CD4-positive, alpha-beta T cell (primary cell): ENCODE measurements around the gene TMEFF1. TPM values are rescaled to one million over a fixed set of nuclear protein-coding genes. Genes with fewer than 3 reads are reported as not detected.

Experiments used
- ATAC-seq: fragments of 200-7000 bp; cut with Tn5 transposase; one replicate; pipeline ENCODE4 v1.10.0; 2022; ENCODE audit warnings: mild to moderate bottlenecking; ENCODE audit not compliant: poor library complexity
- CTCF ChIA-PET: fragments of 350-600 bp; sonication (Branson Sonifier 250); formaldehyde crosslinking; loops from one replicate; lab custom pipeline; 2021; ENCODE audit warnings: antibody characterized with exemption, inconsistent platforms; lab: Charles Lee
- POLR2A ChIA-PET: fragments of 350-600 bp; sonication (Branson Sonifier 250); formaldehyde crosslinking; loops from one replicate; lab custom pipeline; 2021; ENCODE audit warnings: antibody characterized with exemption, inconsistent platforms; lab: Charles Lee
- DNase-seq, 14 experiments: peaks; one replicate each; pipeline ENCODE4 v3.0.0-alpha.2; 2013 to 2020; ENCODE audit warnings: mixed read lengths in 2 of 14
- H3K27ac ChIP-seq, 2 donors: one replicate each; pipeline versions ENCODE4 v1.5.1 to v1.7.0; 2013; ENCODE audit warnings: low read length in 2 of 2, low read depth in 1 of 2, mild to moderate bottlenecking in 1 of 2
- H3K27me3 ChIP-seq, 2 experiments: 1 replicate in 1 of 2; 2 replicates in 1 of 2; pipeline versions ENCODE4 v1.6.1 to v1.7.0; 2013; ENCODE audit warnings: low read length in 2 of 2, control low read depth in 1 of 2, mild to moderate bottlenecking in 1 of 2, moderate library complexity in 1 of 2; ENCODE audit not compliant: insufficient read depth in 2 of 2, control insufficient read depth in 1 of 2
- H3K36me3 ChIP-seq: one replicate; pipeline ENCODE4 v1.6.1; 2013; ENCODE audit warnings: low read length, control low read depth; ENCODE audit not compliant: insufficient read depth
- H3K4me1 ChIP-seq: one replicate; pipeline ENCODE4 v1.6.1; 2013; ENCODE audit warnings: low read length, control low read depth; ENCODE audit not compliant: insufficient read depth
- H3K4me3 ChIP-seq: one replicate; pipeline ENCODE4 v1.5.1; 2013; ENCODE audit warnings: mild to moderate bottlenecking, low read length, moderate library complexity
- H3K9me3 ChIP-seq, 2 experiments: 1 replicate in 1 of 2; 2 replicates in 1 of 2; pipeline versions ENCODE4 v1.6.1 to v1.7.0; 2013; ENCODE audit warnings: low read length in 2 of 2, mild to moderate bottlenecking in 2 of 2, control low read depth in 1 of 2, moderate library complexity in 1 of 2; ENCODE audit not compliant: control insufficient read depth in 1 of 2, insufficient read depth in 1 of 2
- H3K27ac Mint-ChIP-seq: one replicate; pipeline ENCODE4 v1.8.0; 2020; ENCODE audit warnings: mixed read lengths
- H3K27me3 Mint-ChIP-seq: one replicate; pipeline ENCODE4 v1.8.0; 2021; ENCODE audit warnings: mixed read lengths
- H3K36me3 Mint-ChIP-seq: one replicate; pipeline ENCODE4 v1.8.0; 2021; ENCODE audit warnings: low read depth, mixed read lengths
- H3K4me1 Mint-ChIP-seq: one replicate; pipeline ENCODE4 v1.8.0; 2021; ENCODE audit warnings: low read depth, mixed read lengths
- H3K4me3 Mint-ChIP-seq: one replicate; pipeline ENCODE4 v1.8.0; 2020; ENCODE audit warnings: mild to moderate bottlenecking, mixed read lengths
- H3K9me3 Mint-ChIP-seq: one replicate; pipeline ENCODE4 v1.8.0; 2020; ENCODE audit warnings: mixed read lengths
- CTCF ChIP-seq: fragments of 200-600 bp; IDR thresholded peaks from one replicate; pipeline ENCODE4 v1.8.0; 2022; ENCODE audit warnings: antibody characterized with exemption, mild to moderate bottlenecking
- intact Hi-C, 2 experiments: fragments of 100-400 bp; cut with DNase I in 1 of 2; cut with micrococcal nuclease in 1 of 2; formaldehyde crosslinking; loops; one replicate each; pipeline versions ENCODE4 v1.15.1 to v1.9.0; 2023 to 2025; cut with DNase I, micrococcal nuclease
- total RNA-seq, 174 experiments: library from RNA in 2 of 174; stranded (reverse) in 2 of 174; gene quantifications; one replicate each; pipeline ENCODE4 v1.2.3 and lab custom pipeline; 2021 to 2026

The TMEFF1 gene
- total RNA-seq, 2 experiments from 2014 or later: not detected

GRCh38 chr9:100602342-100602801 lies 129.4 kb downstream of the TMEFF1 start:
- no peak overlapping the region for H3K27ac Mint-ChIP-seq
- Histone ChIP-seq H3K4me1 (peaks cover 18% of the 10 kb centered on the region), H3K4me3 (no peak overlapping the region), H3K27ac (no peak overlapping the region), H3K9me3 (no peaks in the 10 kb centered on the region), H3K27me3 (no peaks in the 10 kb centered on the region), H3K36me3 (no peaks in the 10 kb centered on the region)
- H3K4me3 Mint-ChIP-seq: no peak overlapping the region
- H3K4me1 Mint-ChIP-seq: peaks cover 22% of the 10 kb centered on the region
- POLR2A ChIA-PET: no interaction called here
- intact Hi-C loops: loop anchor here in 1 of 2 experiments (2.0 kb wide), 1 partner anchor 708 kb away; no protein-coding TSS in a partner anchor
- no peaks in the 10 kb centered on the region for H3K9me3 Mint-ChIP-seq
- CTCF ChIA-PET: no interaction called here
- no peaks in the 10 kb centered on the region for H3K36me3 Mint-ChIP-seq
- H3K27me3 Mint-ChIP-seq: no peaks in the 10 kb centered on the region
- DNase-seq: no peak
- ATAC-seq: no peak
- no peak for TF ChIP-seq CTCF

GRCh38 chr9:100605405-100605804 lies 132.5 kb downstream of the TMEFF1 start:
- Histone ChIP-seq H3K4me3 (no peak overlapping the region), H3K27me3 (peaks cover 0 to 2% of the 10 kb centered on the region in 2 experiments), H3K9me3 (no peaks in the 10 kb centered on the region), H3K27ac (no peak overlapping the region), H3K36me3 (no peaks in the 10 kb centered on the region), H3K4me1 (no peaks in the 10 kb centered on the region)
- Mint-ChIP-seq H3K9me3 (no peaks in the 10 kb centered on the region), H3K4me1 (peaks cover 4% of the 10 kb centered on the region), H3K36me3 (no peaks in the 10 kb centered on the region), H3K27me3 (no peaks in the 10 kb centered on the region), H3K4me3 (no peak overlapping the region), H3K27ac (no peak overlapping the region)
- ChIA-PET CTCF (no interaction called here), POLR2A (no interaction called here)
- DNase-seq: no peak
- intact Hi-C loops: no loop called here
- ATAC-seq: no peak
- no peak for TF ChIP-seq CTCF

- ChIA-PET POLR2A (no interaction called here), CTCF (no interaction called here)
- ATAC-seq (no peak), DNase-seq (no peak)
- Histone ChIP-seq H3K4me3 (no peak overlapping the region), H3K4me1 (no peaks in the 10 kb centered on the region), H3K36me3 (no peaks in the 10 kb centered on the region), H3K9me3 (peaks cover 0 to 7% of the 10 kb centered on the region in 2 experiments), H3K27ac (no peak overlapping the region), H3K27me3 (no peaks in the 10 kb centered on the region)
- Mint-ChIP-seq H3K4me3 (no peak overlapping the region), H3K27ac (no peak overlapping the region), H3K27me3 (peaks cover 14% of the 10 kb centered on the region), H3K4me1 (no peaks in the 10 kb centered on the region), H3K9me3 (no peaks in the 10 kb centered on the region), H3K36me3 (no peaks in the 10 kb centered on the region)
- intact Hi-C loops: no loop called here
- TF ChIP-seq CTCF: no peak
Measured at GRCh38 chr9:100619194-100619593, 146.2 kb downstream of the TMEFF1 start.
